GM23338 (cell line): ENCODE data around the gene IMMP2L. TPM values are rescaled to one million over a fixed set of nuclear protein-coding genes. Genes with fewer than 3 reads are reported as not detected.

ENCODE experiments used
- ATAC-seq: fragments of 200-7000 bp; cut with Tn5 transposase; 3 replicates; pipeline ENCODE4 v1.9.1; 2020
- DNase-seq: peaks from one replicate; pipeline ENCODE4 v3.0.0-alpha.2; 2015; ENCODE audit warnings: low spot score
- H2AFZ ChIP-seq: fragments of 200-600 bp; sonication (generic); 2 replicates; pipeline ENCODE4 v1.8.0; 2016; ENCODE audit warnings: antibody characterized with exemption, mild to moderate bottlenecking, moderate library complexity
- H3F3A ChIP-seq: fragments of 200-600 bp; sonication (generic); replicated peaks from 2 replicates; pipeline ENCODE4 v1.8.0; 2017; ENCODE audit warnings: antibody characterized with exemption, mixed run types, low read depth
- H3K27ac ChIP-seq: fragments of 200-600 bp; sonication (generic); 2 replicates; pipeline ENCODE4 v1.6.1; 2016; ENCODE audit warnings: low read depth
- H3K27me3 ChIP-seq: fragments of 200-600 bp; sonication (generic); 2 replicates; pipeline ENCODE4 v1.8.0; 2016; ENCODE audit warnings: mild to moderate bottlenecking, mixed run types, moderate library complexity; ENCODE audit not compliant: insufficient read depth
- H3K36me3 ChIP-seq: fragments of 200-600 bp; sonication (generic); 2 replicates; pipeline ENCODE4 v1.8.0; 2016; ENCODE audit warnings: mild to moderate bottlenecking; ENCODE audit not compliant: insufficient read depth
- H3K4me1 ChIP-seq: fragments of 200-600 bp; sonication (generic); 2 replicates; pipeline ENCODE4 v1.8.0; 2016; ENCODE audit warnings: mild to moderate bottlenecking, moderate library complexity; ENCODE audit not compliant: insufficient read depth
- H3K4me2 ChIP-seq: fragments of 200-600 bp; sonication (generic); 2 replicates; pipeline ENCODE4 v1.7.1; 2017; ENCODE audit warnings: mixed run types
- H3K4me3 ChIP-seq: fragments of 200-600 bp; sonication (generic); 2 replicates; pipeline ENCODE4 v1.6.1; 2016; ENCODE audit warnings: mixed run types
- H3K79me2 ChIP-seq: fragments of 200-600 bp; sonication (generic); replicated peaks from 2 replicates; pipeline ENCODE4 v1.8.0; 2017; ENCODE audit warnings: mild to moderate bottlenecking; ENCODE audit not compliant: insufficient read depth
- H3K9me2 ChIP-seq: fragments of 200-600 bp; sonication (generic); 2 replicates; pipeline ENCODE4 v1.8.0; 2017; ENCODE audit not compliant: insufficient read depth
- H4K20me1 ChIP-seq: fragments of 200-600 bp; sonication (generic); replicated peaks from 2 replicates; pipeline ENCODE4 v1.8.0; 2017; ENCODE audit warnings: mild to moderate bottlenecking; ENCODE audit not compliant: insufficient read depth
- H3K27ac Mint-ChIP-seq: 2 replicates; pipeline ENCODE4 v1.8.0; 2020; ENCODE audit warnings: inconsistent platforms, mild to moderate bottlenecking, moderate library complexity, mixed read lengths
- H3K27me3 Mint-ChIP-seq: 3 replicates; pipeline ENCODE4 v1.8.0; 2022; ENCODE audit warnings: low read depth, mild to moderate bottlenecking, moderate library complexity, mixed read lengths, inconsistent platforms; ENCODE audit not compliant: insufficient read depth, poor library complexity
- H3K36me3 Mint-ChIP-seq: 3 replicates; pipeline ENCODE4 v1.8.0; 2021; ENCODE audit warnings: low read depth, mild to moderate bottlenecking, inconsistent platforms, moderate library complexity, mixed read lengths
- H3K4me1 Mint-ChIP-seq: 3 replicates; pipeline ENCODE4 v1.8.0; 2020; ENCODE audit warnings: mild to moderate bottlenecking, inconsistent platforms, mixed read lengths
- H3K4me3 Mint-ChIP-seq: 3 replicates; pipeline ENCODE4 v1.8.0; 2021; ENCODE audit warnings: moderate library complexity, mild to moderate bottlenecking, inconsistent platforms, mixed read lengths
- H3K9me3 Mint-ChIP-seq: 3 replicates; pipeline ENCODE4 v1.8.0; 2020; ENCODE audit warnings: moderate library complexity, mild to moderate bottlenecking, inconsistent platforms, mixed read lengths
- CREB1 ChIP-seq: fragments of 250-450 bp; sonication (Bioruptor Pico); IDR thresholded peaks from 2 replicates; pipeline ENCODE4 v1.5.0; 2020; ENCODE audit warnings: low read depth, mild to moderate bottlenecking, moderate library complexity
- EZH2 ChIP-seq: fragments of 200-600 bp; sonication (generic); IDR thresholded peaks from one replicate; pipeline ENCODE4 v1.8.0; 2017; ENCODE audit warnings: antibody characterized with exemption, mild to moderate bottlenecking, low read depth; ENCODE audit not compliant: unreplicated experiment
- EZH2phosphoT487 ChIP-seq: fragments of 200-600 bp; sonication (generic); IDR thresholded peaks from one replicate; pipeline ENCODE4 v1.8.1; 2018; ENCODE audit warnings: antibody characterized with exemption; ENCODE audit not compliant: unreplicated experiment
- JUNB ChIP-seq: IDR thresholded peaks from one replicate; pipeline ENCODE4 v1.6.1; 2016; ENCODE audit warnings: antibody characterized with exemption; ENCODE audit not compliant: unreplicated experiment
- NANOG ChIP-seq: IDR thresholded peaks from 2 replicates; pipeline ENCODE4 v1.6.1; 2016; ENCODE audit warnings: antibody characterized with exemption, borderline replicate concordance
- POLR2AphosphoS5 ChIP-seq: IDR thresholded peaks from 2 replicates; pipeline ENCODE4 v1.6.1; 2016; ENCODE audit warnings: antibody characterized with exemption, low read depth
- STAT1 ChIP-seq: IDR thresholded peaks from one replicate; pipeline ENCODE4 v1.6.1; 2016; ENCODE audit warnings: antibody characterized with exemption; ENCODE audit not compliant: unreplicated experiment
- ZNF114 ChIP-seq: fragments of 250-450 bp; sonication (Bioruptor Pico); IDR thresholded peaks from 2 replicates; pipeline ENCODE4 v1.5.0; 2020; ENCODE audit warnings: mild to moderate bottlenecking, moderate library complexity
- ZNF331 ChIP-seq: fragments of 250-450 bp; sonication (Bioruptor Pico); IDR thresholded peaks from 2 replicates; pipeline ENCODE4 v1.5.0; 2020; ENCODE audit warnings: low read depth, mild to moderate bottlenecking, moderate library complexity
- ZNF462 ChIP-seq: fragments of 250-450 bp; sonication (Bioruptor Pico); IDR thresholded peaks from 2 replicates; pipeline ENCODE4 v1.5.0; 2020; ENCODE audit warnings: mild to moderate bottlenecking, moderate library complexity
- polyA plus RNA-seq: library from polyadenylated mRNA; unstranded; fragments of >200 nt; fragmentation: Nextera tagmentation; extraction: Ambion mirVana; gene quantifications from 2 replicates; pipeline ENCODE4 v1.2.1, GENCODE V29; 2016
- total RNA-seq: library from RNA; depleted of rRNA; stranded (reverse); fragments of >200 nt; shearing (Covaris generic); gene quantifications from 2 replicates; pipeline ENCODE4 v1.2.3, GENCODE V29; 2014
- TF ChIP-seq, protein P1 (sequence below): IDR thresholded peaks from one replicate; pipeline ENCODE4 v1.6.1; 2018; ENCODE audit warnings: antibody characterized with exemption; ENCODE audit not compliant: unreplicated experiment
- TF ChIP-seq, protein P2 (sequence below): IDR thresholded peaks from 2 replicates; pipeline ENCODE4 v1.6.1; 2016; ENCODE audit warnings: antibody characterized with exemption
- TF ChIP-seq, protein P3 (sequence below), 2 experiments: fragments of 200-600 bp in 1 of 2; sonication (generic) in 1 of 2; conservative IDR thresholded peaks; 2 replicates each; pipeline versions ENCODE4 v1.5.1 to v1.6.1; 2016 to 2017; ENCODE audit warnings: antibody characterized with exemption in 2 of 2, low read depth in 2 of 2, mild to moderate bottlenecking in 2 of 2, moderate library complexity in 1 of 2

Gene IMMP2L
- total and polyA plus RNA-seq, 2 experiments from 2014 or later, result 7.3 to 14.0 TPM

DNA sequence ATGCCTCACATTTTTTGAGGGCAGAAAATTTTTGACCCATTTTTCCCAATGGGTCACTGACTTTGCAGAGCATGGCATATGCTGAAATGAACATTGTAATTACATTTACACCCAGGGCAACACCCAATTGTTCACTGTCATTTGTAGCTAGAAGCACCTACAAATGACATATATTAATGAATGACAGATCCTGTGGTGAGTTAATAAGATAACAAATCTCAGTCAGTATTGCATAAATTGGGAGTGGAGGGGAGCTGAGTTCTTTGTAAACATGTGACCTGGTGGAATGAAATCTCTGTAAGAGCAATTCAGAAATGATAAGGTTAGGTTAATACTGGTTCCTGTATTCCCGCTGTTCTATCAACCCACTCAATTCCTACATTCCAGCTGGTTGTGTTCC is 726.4 kb downstream of the IMMP2L start:
- no peak overlapping the region for H3K4me2 ChIP-seq
- no peak overlapping the region for H3K4me3 Mint-ChIP-seq
- H3K27ac ChIP-seq, result no peak overlapping the region
- no peak overlapping the region for H3K4me3 ChIP-seq
- H3K27me3 Mint-ChIP-seq, result peaks cover 2% of the 10 kb centered on the region
- H3K9me2 ChIP-seq, result no peaks in the 10 kb centered on the region
- H3K27me3 ChIP-seq, result no peaks in the 10 kb centered on the region
- H3K4me1 ChIP-seq, result no peaks in the 10 kb centered on the region
- no peaks in the 10 kb centered on the region; the same call in 2 of the 3 replicates for H3K4me1 Mint-ChIP-seq
- no peaks in the 10 kb centered on the region for H3F3A ChIP-seq
- H2AFZ ChIP-seq, result no peak overlapping the region
- no peaks in the 10 kb centered on the region for H3K36me3 ChIP-seq
- H3K27ac Mint-ChIP-seq, result no peak overlapping the region
- H3K79me2 ChIP-seq, result no peaks in the 10 kb centered on the region
- no peak for TF ChIP-seq CREB1 (CRISPR knock-in tag)
- TF ChIP-seq, protein P1, sequence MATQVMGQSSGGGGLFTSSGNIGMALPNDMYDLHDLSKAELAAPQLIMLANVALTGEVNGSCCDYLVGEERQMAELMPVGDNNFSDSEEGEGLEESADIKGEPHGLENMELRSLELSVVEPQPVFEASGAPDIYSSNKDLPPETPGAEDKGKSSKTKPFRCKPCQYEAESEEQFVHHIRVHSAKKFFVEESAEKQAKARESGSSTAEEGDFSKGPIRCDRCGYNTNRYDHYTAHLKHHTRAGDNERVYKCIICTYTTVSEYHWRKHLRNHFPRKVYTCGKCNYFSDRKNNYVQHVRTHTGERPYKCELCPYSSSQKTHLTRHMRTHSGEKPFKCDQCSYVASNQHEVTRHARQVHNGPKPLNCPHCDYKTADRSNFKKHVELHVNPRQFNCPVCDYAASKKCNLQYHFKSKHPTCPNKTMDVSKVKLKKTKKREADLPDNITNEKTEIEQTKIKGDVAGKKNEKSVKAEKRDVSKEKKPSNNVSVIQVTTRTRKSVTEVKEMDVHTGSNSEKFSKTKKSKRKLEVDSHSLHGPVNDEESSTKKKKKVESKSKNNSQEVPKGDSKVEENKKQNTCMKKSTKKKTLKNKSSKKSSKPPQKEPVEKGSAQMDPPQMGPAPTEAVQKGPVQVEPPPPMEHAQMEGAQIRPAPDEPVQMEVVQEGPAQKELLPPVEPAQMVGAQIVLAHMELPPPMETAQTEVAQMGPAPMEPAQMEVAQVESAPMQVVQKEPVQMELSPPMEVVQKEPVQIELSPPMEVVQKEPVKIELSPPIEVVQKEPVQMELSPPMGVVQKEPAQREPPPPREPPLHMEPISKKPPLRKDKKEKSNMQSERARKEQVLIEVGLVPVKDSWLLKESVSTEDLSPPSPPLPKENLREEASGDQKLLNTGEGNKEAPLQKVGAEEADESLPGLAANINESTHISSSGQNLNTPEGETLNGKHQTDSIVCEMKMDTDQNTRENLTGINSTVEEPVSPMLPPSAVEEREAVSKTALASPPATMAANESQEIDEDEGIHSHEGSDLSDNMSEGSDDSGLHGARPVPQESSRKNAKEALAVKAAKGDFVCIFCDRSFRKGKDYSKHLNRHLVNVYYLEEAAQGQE, result no peak
- TF ChIP-seq STAT1, result no peak
- no peak for TF ChIP-seq EZH2
- TF ChIP-seq, protein P2, sequence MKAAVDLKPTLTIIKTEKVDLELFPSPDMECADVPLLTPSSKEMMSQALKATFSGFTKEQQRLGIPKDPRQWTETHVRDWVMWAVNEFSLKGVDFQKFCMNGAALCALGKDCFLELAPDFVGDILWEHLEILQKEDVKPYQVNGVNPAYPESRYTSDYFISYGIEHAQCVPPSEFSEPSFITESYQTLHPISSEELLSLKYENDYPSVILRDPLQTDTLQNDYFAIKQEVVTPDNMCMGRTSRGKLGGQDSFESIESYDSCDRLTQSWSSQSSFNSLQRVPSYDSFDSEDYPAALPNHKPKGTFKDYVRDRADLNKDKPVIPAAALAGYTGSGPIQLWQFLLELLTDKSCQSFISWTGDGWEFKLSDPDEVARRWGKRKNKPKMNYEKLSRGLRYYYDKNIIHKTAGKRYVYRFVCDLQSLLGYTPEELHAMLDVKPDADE, result no peak
- TF ChIP-seq NANOG, result no peak
- TF ChIP-seq POLR2AphosphoS5, result no peak
- TF ChIP-seq ZNF331 (CRISPR knock-in tag), result no peak
- no peak for TF ChIP-seq EZH2phosphoT487
- TF ChIP-seq ZNF114, result no peak
- TF ChIP-seq JUNB, result no peak
- TF ChIP-seq, protein P3, sequence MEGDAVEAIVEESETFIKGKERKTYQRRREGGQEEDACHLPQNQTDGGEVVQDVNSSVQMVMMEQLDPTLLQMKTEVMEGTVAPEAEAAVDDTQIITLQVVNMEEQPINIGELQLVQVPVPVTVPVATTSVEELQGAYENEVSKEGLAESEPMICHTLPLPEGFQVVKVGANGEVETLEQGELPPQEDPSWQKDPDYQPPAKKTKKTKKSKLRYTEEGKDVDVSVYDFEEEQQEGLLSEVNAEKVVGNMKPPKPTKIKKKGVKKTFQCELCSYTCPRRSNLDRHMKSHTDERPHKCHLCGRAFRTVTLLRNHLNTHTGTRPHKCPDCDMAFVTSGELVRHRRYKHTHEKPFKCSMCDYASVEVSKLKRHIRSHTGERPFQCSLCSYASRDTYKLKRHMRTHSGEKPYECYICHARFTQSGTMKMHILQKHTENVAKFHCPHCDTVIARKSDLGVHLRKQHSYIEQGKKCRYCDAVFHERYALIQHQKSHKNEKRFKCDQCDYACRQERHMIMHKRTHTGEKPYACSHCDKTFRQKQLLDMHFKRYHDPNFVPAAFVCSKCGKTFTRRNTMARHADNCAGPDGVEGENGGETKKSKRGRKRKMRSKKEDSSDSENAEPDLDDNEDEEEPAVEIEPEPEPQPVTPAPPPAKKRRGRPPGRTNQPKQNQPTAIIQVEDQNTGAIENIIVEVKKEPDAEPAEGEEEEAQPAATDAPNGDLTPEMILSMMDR (conservative IDR thresholded peaks at IDR 0.05; ENCODE audit: low read depth in 2 of 2), result no peak
- no peak for TF ChIP-seq ZNF462
- no peaks in the 10 kb centered on the region for H4K20me1 ChIP-seq
- no peaks in the 10 kb centered on the region; the same call in 2 of the 3 replicates for H3K9me3 Mint-ChIP-seq
- ATAC-seq (no peak), DNase-seq (no peak)
- H3K36me3 Mint-ChIP-seq, result 0 out of 3 replicates have a peak, but pooled peaks cover 6% of the 10 kb centered on the region
